ENCODE results near the gene ZP3. TPM values are rescaled to one million over a fixed set of nuclear protein-coding genes. Genes with fewer than 3 reads are reported as not detected.
"Not testable (repeated sequence)": the region's sequence is repeated elsewhere in the genome, so short reads cannot be mapped to it uniquely, and the experiment has no call there.

ZP3 gene
- polyA plus RNA-seq, 1 donor = 1.2 TPM

DNA sequence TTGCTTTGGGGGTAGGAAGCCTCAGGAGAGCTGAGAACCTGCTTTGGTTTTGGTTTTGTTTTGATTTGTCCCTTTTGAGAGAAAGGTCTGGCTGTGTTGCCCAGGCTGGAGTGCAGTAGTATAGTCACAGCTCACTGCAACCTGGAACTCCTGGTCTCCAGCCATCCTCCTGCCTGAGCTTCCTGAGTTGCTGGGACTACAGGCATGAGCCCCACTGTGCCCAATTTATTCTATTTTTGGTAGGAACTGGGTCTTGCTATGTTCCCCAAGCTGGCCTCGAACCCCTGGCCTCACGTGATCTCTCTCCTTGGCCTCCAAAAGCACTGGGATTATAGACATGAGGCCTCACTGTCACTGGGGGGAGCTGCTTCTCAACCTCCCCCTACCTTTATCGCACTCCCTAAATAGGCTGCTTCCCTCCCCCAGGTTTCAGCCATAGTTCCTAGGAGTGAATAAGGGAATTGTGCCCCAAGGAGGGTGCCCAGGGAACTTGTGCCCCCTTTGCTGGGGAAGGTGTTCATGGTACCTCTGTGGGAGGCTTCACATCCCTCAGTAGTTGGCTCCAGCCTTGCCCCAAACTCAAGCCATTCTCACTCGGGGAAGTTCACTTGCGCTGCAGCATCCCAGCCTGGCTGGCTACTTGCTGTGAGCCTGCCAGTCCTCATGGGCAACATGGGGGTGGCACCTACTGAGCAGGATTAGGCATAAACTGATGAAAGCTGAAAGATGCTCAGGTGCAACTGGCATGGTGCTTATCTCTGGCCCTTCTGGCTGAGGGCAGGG is 18.1 kb downstream of the ZP3 start:
- not testable (repeated sequence) for DNase-seq

DNA sequence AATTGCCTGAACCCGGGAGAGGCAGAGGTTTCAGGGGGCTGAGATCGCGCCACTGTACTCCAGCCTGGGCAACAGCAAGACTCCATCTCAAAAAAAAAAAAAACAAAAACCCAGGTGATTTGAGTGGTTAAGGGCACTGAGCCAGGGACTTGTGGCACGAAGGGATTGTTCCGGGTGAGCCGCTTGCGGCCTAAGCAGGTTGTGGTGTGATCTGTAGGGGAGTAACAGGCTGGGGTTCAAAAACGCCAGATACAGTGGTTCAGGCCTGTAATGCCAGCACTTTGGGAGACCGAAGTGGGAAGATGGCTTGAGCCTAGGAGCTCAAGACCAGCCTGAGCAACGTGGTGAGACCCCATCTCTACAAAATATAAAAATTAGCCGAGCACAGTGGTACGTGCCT is 19.1 kb downstream of the ZP3 start:
- DNase-seq = not testable (repeated sequence)

DNA sequence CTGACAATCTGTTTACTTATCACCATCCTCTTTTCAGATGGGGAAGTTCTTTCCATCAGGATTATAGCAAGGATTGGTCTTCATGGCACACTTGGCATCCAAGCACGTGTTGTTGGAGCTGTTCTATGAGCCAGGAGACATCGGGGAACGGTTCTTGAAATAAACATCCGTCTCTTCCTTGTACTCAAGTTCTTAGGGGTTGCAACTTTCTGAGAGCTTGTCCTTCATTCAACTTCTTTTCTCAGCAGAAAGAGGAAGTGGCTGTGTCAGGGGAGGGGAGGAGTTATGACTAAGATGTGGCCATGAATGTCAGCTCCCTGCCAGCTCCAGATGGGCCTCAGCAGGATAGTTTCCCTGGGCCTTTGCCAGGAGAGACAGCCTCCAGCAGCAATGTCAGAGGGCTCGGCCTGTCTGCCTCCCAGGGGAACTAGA is 20.8 kb downstream of the ZP3 start:
- DNase-seq = peak; percentile 54

DNA sequence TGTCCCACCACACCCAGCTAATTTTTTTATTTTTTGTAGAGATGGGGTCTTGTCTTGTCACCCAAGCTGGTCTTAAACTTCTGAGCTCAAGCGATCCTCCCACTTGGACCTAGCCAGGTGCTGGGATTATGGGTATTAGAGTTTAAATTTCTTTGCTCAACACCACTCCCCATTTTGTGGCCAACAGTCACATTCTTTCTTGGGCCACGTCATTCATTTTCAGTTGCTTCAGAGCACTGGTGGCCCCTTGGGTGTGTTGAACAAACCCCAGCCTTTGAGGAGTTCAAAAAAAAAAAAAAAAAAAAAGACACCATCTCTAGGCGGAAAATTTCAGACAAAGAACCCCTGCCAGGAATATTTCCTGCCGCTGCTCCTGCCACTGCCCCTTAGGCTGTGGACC is 32.3 kb downstream of the ZP3 start:
- not testable (repeated sequence) for DNase-seq

DNA sequence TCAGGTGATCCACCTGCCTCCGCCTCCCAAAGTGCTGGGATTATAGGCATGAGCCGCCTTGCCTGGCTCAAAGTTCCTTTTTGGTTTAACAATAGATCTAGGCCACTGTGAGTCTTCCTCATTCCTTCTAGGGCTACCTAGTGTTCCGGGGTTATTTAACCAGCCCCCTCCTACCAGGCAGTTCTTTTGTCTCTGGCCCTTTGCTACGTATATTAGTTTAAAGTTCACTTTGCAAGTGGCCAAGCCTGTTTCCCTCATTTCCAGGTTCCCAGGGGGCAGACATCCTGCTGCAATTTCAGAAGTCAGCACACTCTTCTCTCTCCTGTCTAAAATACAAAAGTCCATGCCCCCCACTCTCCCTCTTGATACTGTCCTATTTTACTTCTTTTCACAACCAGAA is 33.8 kb downstream of the ZP3 start:
- DNase-seq = not testable (repeated sequence)

DNA sequence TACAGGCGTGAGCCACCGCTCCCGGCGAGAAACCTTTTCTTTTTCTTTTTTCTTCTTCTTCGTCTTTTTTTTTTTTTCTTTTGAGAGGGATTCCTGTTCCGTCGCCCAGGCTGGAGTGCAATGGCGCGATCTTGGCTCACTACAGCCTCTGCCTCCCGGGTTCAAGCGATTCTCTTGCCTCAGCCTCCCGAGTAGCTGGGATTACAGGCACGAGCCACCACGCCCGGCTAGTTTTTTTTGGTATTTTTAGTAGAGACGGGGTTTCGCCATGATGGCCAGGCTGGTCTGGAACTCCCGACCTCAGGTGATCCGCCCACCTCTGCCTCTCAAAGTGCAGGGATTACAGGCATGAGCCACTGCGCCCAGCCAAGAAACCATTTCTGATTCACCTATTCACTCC is 36.0 kb downstream of the ZP3 start:
- not testable (repeated sequence) for DNase-seq

DNA sequence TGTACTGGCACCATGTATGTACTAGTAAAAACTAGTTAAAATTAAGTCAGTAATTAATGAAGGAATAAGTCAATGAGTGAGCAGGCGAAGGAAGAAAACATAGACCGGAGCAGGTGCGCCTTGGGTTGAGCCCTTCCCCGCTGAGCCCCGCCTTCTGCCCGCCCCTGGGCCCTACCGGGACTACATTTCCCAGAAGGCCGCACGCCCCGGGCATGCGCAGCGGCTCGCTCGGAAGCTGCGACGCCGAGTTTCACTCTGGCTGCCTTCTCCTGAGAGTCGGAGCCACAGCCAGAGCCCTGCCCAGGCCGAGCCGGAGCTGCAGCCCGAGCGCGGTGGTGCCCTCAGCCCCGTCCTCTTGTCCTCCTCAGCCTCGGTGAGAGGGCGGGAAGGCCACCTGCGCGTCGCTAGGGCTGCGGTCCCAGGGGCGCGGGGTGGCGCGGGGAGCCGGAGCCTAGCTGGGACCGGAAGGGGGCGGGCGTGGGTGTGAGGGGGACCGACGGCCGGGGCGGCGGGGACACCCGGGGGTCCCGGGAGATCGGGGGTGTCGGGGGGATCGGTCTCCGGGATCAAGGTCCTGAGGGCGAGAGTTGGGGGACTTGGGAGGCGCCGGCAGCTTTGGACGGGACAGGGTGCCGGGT is 36.8 kb downstream of the ZP3 start, which contains the start of gene DTX2:
DTX2 (plus strand) TSS at position 246 of the 638 bp plus-strand sequence. CDS start 18,801 bp downstream, outside the sequence.
- DNase-seq = not testable (repeated sequence)

DNA sequence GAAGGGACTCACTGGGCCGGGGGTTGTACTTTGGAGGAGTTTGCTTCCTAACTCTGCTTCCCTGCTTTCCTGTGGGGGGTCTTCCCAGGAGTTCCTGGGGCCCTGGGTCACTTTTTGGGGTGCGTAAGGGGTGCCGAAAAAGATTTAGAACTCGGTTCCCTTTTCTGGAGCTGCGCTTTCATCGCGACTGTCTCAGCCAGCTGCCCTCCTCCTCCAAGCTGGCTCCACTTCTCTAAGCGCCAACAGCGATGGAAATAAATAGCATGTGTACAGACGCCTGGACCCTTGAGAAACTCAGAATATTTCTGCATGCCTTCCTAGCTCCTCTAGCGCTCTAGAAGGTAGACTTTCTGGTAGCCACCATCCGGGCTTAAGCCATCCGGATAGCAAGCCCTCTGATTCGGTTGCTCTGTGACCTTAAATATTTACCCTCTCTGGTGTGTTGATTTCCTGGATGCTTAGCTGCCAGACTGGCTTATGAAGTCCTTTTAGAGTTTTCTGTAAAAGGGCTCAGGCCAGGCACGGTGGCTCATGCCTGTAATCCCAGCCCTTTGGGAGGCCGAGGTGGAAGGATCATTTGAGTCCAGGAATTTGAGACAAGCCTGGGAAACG is 37.6 kb downstream of the ZP3 start:
- DNase-seq = not testable (repeated sequence)

DNA sequence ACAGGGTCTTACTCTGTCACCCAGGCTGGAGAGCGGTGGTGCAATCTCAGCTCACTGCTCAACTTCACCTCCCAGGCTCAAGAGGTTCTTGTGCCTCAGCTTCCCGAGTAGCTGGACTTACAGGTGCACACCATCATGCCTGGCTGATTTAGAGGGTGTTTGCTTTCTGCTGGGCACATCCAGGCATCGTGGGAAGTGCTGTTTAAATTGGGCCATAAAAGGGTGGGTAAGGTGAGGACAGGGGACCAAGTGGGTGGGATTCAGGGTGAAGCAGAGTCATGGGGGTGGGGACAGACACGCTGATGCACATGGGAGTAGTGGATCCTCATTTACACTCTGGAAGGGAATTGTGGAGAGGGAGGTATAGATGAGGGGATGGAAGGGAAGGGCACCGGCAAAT is 40.2 kb downstream of the ZP3 start:
- not testable (repeated sequence) for DNase-seq

DNA sequence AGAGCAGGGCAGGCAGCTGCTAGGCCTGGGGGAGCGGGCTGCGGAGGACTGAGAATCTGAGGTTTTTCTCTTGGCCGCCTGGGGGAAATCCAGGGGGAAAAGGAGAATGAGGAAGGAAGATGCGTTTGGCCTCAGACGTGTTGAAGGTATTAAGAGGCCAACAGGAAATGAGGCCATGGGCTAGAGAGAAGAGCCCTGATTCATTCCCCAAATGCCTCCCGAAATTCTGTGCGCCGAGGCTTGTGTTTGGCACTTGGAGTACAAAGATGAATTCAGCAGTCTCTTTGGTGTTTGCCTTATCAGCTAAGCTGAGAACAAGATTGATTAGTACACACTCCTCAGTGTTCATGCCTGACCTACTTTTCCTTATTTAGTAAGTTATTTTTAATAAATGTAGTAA is 41.2 kb downstream of the ZP3 start:
- DNase-seq = not testable (repeated sequence)

DNA sequence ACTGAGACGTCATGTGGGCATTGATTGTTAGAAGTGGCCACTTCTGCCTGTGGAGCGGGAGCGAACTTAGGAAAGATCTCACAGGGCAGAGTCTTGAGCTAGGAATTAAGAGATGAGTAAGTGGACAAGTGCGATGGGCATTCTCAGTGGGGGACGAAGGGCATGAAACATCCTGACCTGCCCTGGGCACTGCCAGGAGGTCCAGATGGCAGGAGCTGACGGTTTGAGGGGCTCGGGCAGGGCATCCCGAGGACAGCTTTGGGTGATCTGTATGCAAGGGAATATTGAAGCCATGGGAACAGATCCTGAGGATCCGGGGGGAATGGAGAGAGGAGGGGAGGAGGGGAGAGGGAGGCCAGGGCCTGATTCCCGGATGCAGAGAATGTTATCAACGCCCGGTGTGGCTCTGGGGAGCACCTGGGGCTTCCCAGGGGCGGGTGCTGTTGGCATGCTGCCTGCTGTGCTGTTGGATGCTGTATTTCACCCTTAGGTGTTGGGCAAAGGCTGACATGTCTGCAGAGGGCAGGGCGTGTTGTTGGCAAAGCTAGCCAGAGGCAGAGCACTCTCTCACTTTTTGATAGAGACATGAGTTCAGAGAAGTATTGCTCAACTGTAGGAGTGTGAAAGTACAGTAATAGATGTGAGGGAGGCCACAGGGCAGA is 43.1 kb downstream of the ZP3 start:
- DNase-seq = not testable (repeated sequence)

DNA sequence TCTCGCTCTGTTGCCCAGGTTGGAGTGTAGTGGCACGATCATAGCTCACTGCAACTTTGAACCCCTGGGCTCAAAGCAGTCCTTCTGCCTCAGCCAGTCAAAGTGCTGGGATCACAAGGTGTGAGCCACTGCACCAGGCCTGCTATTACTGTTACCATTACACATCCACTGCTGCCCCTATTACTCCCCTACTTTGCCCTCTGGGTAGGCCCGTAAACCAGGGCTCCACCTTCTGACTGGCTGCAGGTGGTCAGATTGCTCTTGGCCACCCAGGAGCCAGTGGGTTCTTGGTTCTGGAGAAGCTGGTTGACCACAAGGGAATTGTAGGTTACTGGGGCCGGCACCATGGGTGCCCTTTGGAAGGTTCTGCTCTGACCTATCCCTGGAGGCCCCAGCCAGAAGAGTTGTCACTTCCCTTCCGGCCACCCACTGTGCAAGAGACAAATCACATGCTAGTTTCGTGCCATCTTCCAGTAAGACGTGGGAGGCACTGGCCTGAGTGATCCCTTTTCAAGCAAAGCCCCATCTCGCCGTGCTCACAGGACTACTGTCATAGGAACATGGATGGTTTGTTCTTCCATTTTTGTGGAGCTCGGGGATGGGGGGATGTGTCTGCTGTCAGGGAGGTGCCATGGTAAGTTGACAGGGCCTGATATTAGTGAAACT is 46.9 kb downstream of the ZP3 start:
- not testable (repeated sequence) for DNase-seq

DNA sequence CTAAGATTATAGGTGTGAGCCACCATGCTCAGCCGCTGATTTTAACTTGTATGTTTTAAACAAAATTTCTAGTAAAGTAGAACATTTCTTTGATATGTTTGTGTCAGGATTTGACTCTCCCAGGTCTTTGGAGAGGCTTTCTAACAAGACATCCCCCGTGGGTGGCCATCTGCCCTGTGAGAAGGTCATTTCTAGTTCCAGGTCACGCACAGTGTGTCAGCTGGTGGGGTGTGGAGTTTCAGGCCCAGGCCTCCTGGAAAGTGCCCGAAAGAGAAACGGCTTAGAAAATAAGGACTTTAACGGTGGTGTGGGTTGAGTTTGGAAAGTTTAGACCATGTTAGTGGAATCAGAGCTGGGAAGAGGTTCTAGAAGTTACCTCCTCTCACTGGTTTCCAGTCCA is 48.3 kb downstream of the ZP3 start:
- not testable (repeated sequence) for DNase-seq

DNA sequence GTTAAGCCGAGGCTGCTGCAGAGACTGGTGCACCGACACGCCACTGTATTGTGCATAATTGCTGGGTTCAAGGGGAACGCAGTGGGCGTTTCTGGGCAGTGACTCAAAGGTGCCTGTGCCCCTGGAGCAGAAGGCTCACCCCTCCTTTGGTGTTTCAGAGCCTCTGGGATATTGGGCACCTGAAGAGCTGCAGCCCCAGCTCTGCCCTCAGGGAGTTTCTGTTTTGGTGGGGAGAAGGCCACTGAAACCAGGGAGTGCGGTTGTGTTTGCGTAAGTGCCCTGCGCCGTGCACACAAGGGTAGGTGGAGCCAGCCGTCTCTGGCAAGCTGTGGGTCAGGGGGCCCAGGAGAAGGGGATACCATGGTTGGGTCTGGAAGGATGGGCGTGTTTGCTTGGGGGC is 51.5 kb downstream of the ZP3 start:
- not testable (repeated sequence) for DNase-seq

DNA sequence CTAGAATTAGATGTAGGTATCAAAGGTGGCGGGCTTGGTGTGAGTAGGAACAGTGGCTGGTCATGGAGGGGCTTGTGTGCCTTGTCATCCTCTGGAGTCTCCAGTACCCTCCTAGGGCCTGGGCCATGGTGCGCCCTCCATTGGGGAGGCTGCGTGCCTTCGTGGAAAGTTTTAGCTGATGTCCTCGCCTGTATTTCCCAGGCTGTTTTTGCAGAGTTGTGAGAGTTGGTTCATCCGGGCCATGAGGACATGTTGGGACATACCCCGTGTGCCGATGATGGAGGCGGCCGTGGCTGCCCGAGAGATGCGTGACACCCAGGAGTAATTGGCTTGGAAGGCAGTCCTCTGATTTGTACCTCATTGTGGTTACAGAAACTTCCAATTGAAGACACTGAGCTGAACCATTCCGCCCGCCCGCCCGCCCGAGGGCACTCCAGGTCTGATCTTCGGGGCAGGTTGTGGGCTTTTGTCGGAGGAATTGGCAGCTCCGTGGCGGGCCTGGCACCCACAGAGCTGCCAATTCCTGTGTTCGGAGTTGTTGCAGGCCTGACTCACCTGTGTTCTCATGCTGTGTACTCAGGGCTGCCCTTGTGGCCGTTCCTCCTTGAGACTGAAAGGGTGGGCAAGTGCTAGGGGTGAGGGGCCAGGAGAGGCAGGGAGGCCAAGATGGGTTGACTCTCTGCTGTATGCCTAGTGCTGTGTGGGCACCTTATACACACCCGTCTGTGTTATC is 52.2 kb downstream of the ZP3 start:
- DNase-seq = not testable (repeated sequence)

DNA sequence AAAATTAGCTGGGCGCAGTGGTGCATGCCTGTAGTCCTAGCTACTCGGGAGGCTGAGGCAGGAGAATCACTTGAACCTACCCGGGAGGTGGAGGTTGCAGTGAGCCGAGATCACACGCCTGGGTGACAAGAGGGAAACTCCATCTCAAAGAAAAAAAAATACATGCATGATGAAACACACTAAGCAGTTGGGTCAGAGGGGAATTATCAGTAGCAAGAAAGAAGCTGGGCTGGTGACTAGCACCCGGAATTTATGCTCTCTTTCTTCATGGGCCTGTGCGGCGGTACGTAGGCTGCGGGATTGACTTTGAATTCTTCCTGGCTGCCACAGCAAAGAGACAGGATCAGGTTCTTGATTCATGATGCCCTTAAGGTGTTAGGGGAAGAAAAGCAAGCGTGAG is 54.9 kb downstream of the ZP3 start:
- DNase-seq = not testable (repeated sequence)

DNA sequence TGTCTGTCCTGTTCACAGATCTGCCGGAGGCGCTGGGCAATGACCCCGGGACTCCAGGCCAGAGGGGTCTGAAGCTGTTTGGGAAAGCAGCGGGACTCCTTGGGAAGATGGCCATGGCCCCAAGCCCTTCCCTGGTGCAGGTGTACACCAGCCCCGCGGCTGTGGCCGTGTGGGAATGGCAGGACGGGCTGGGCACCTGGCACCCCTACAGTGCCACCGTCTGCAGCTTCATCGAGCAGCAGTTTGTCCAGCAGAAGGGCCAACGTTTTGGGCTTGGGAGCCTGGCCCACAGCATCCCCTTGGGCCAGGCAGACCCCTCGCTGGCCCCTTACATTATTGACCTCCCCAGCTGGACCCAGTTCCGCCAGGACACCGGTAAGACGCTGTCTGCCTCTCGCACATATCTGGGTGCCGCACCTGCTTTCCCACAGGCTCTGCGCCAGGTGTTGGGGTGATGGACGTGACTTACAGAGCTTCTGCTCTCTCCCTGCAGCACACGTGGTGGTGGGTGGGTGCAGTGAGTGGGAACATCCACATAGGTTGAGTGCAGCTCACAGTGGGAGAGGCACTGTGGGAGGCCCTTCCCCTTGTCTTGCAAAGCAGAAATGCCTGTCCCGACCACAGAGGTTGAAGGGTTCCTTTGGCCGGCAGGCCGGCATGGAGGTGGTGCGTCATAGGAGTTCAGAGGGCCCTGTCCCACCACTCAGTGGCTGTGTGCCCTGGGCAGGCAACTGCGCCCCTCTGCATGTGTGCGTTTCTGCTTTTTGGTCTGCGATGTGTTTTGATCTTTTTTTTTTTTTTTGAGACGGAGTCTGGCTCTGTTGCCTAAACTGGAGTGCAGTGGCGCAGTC is 55.9 kb downstream of the ZP3 start:
- DNase-seq = not testable (repeated sequence)

DNA sequence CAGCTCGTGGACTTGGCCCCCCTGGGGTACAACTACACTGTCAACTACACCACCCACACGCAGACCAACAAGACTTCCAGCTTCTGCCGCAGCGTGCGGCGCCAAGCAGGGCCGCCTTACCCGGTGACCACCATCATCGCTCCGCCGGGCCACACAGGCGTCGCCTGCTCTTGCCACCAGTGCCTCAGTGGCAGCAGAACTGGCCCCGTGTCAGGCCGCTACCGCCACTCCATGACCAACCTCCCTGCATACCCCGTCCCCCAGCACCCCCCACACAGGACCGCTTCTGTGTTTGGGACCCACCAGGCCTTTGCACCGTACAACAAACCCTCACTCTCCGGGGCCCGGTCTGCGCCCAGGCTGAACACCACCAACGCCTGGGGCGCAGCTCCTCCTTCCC is 57.9 kb downstream of the ZP3 start:
- DNase-seq = not testable (repeated sequence)

DNA sequence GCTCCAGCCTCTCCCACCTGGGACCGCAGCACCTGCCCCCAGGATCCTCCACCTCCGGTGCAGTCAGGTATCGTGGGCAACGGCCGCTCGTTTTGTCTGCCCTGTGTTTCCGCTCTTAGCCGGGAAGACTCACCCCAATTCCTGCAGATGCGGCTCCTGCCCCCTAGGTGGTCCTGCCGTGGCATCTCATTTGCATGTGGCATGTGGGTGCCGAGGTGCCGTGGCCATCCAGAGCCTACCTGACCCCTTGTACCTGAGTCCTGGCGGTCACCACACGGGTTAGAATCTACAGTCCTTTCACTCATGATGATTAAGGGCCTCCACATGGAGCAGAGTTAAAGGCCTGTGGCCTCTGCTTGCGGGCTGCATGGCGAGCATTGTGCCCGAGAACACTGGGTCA is 58.3 kb downstream of the ZP3 start:
- not testable (repeated sequence) for DNase-seq

DNA sequence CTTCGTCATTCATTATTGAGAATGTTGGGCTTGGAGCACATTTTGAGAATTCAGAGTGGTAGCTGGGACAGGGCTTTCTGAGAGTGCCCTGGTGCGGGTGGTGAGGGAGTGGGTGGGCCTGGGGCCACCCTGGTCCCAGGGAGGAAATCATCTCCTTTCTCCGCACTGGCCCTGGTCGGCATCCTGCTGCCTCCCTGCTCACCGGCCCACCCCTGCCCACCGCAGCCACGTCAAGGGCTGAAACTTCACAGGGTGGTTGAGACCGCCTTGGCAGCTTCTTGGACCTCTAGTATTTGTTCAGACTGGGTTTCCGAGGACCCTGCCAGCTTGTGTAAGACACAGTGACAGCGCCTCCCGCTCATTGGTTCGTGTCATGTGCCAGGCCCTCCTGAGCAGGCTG is 59.7 kb downstream of the ZP3 start:
- not testable (repeated sequence) for DNase-seq
